H1 (cell line): Measurements from ENCODE around the gene GRIA1. TPM values are rescaled to one million over a fixed set of nuclear protein-coding genes. Genes with fewer than 3 reads are reported as not detected.

ENCODE experiments used
- CTCF ChIA-PET: fragments of 300-600 bp; sonication (Branson Sonifier 250); formaldehyde crosslinking; loops from one replicate; lab custom pipeline; 2021; ENCODE audit not compliant: partially characterized antibody; lab: Charles Lee
- POLR2A ChIA-PET: fragments of 300-600 bp; sonication (Branson Sonifier 250); formaldehyde crosslinking; loops from one replicate; lab custom pipeline; 2021; ENCODE audit warnings: inconsistent platforms; ENCODE audit not compliant: partially characterized antibody; lab: Charles Lee
- DNase-seq, 2 experiments: peaks; one replicate each; pipeline versions ENCODE4 v3.0.0 to v3.0.0-alpha.2; 2010 to 2022; ENCODE audit warnings: low spot score in 2 of 2, low read depth in 1 of 2, mixed read lengths in 1 of 2
- FAIRE-seq: peaks from 2 replicates; lab custom pipeline; 2011; peaks lifted over from hg19 to GRCh38; lab: Jason Lieb, UNC
- H2AFZ ChIP-seq: 2 replicates; pipeline ENCODE4 v1.8.1; 2012; ENCODE audit warnings: low read length, inconsistent platforms
- H2AK5ac ChIP-seq: 2 replicates; pipeline ENCODE4 v1.6.1; 2013; ENCODE audit warnings: low read depth, low read length
- H2BK120ac ChIP-seq: replicated peaks from 2 replicates; pipeline ENCODE3; 2013; ENCODE audit warnings: low read depth, low read length, inconsistent platforms
- H2BK12ac ChIP-seq: 2 replicates; pipeline ENCODE4 v1.6.1; 2013; ENCODE audit warnings: low read depth, low read length
- H2BK15ac ChIP-seq: 2 replicates; pipeline ENCODE4 v1.6.1; 2013; ENCODE audit warnings: low read length
- H2BK20ac ChIP-seq: 2 replicates; pipeline ENCODE4 v1.6.1; 2013; ENCODE audit warnings: low read length
- H2BK5ac ChIP-seq: 2 replicates; pipeline ENCODE4 v1.6.1; 2013; ENCODE audit warnings: low read depth, low read length
- H3K14ac ChIP-seq: 2 replicates; pipeline ENCODE4 v1.6.1; 2013; ENCODE audit warnings: inconsistent platforms; ENCODE audit not compliant: insufficient read length
- H3K18ac ChIP-seq: 2 replicates; pipeline ENCODE4 v1.6.1; 2013; ENCODE audit warnings: low read length; ENCODE audit errors: extremely low read depth
- H3K23ac ChIP-seq: 2 replicates; pipeline ENCODE4 v1.6.1; 2013; ENCODE audit warnings: inconsistent platforms; ENCODE audit not compliant: insufficient read length
- H3K23me2 ChIP-seq: 2 replicates; pipeline ENCODE4 v1.6.1; 2013; ENCODE audit warnings: low read depth, low read length
- H3K27ac ChIP-seq: 2 replicates; pipeline ENCODE4 v1.6.1; 2011; ENCODE audit warnings: low read depth, low read length, inconsistent platforms
- H3K27me3 ChIP-seq, 4 experiments: replicated peaks in 1 of 4; 1 replicate in 1 of 4; 2 replicates in 3 of 4; pipeline versions ENCODE4 v1.6.1 to v1.8.1; 2011 to 2013; ENCODE audit warnings: low read length in 3 of 4, mild to moderate bottlenecking in 3 of 4, inconsistent platforms in 2 of 4, mixed read lengths in 2 of 4, moderate library complexity in 1 of 4; ENCODE audit not compliant: control insufficient read depth in 3 of 4, insufficient read depth in 3 of 4; ENCODE audit errors: extremely low read depth in 1 of 4
- H3K36me3 ChIP-seq, 4 experiments: 2 replicates each; pipeline versions ENCODE4 v1.6.1 to v1.8.1; 2011 to 2013; ENCODE audit warnings: mild to moderate bottlenecking in 4 of 4, low read length in 3 of 4, moderate library complexity in 2 of 4, control low read depth in 1 of 4, inconsistent platforms in 1 of 4; ENCODE audit not compliant: insufficient read depth in 4 of 4, control insufficient read depth in 2 of 4
- H3K4ac ChIP-seq: replicated peaks from 2 replicates; pipeline ENCODE3; 2013; ENCODE audit warnings: low read length, low read depth, mixed read lengths, inconsistent platforms; ENCODE audit not compliant: insufficient read length
- H3K4me1 ChIP-seq, 4 experiments: replicated peaks in 1 of 4; 1 replicate in 1 of 4; 2 replicates in 3 of 4; pipeline versions ENCODE4 v1.6.1 to v1.8.1; 2011 to 2013; ENCODE audit warnings: low read length in 3 of 4, inconsistent platforms in 2 of 4, mixed read lengths in 1 of 4; ENCODE audit not compliant: insufficient read depth in 4 of 4, control insufficient read depth in 3 of 4
- H3K4me2 ChIP-seq, 2 experiments: 2 replicates each; pipeline versions ENCODE4 v1.6.1 to v1.8.1; 2011 to 2013; ENCODE audit warnings: low read depth in 2 of 2, low read length in 2 of 2, control low read depth in 1 of 2, inconsistent platforms in 1 of 2, mild to moderate bottlenecking in 1 of 2; ENCODE audit not compliant: insufficient read depth in 1 of 2
- H3K4me3 ChIP-seq, 4 experiments: fragments of 200-600, 300-600 bp in 1 of 4; sonication (generic), shearing (Covaris generic), sonication (Bioruptor Twin) in 1 of 4; 2 replicates each; pipeline versions ENCODE4 v1.5.1 to v1.8.1; 2011 to 2016; ENCODE audit warnings: low read length in 4 of 4, low read depth in 3 of 4, control low read depth in 2 of 4, inconsistent platforms in 2 of 4, mild to moderate bottlenecking in 2 of 4, mixed read lengths in 1 of 4, moderate library complexity in 1 of 4; ENCODE audit not compliant: insufficient read depth in 2 of 4; ENCODE audit errors: extremely low read depth in 1 of 4
- H3K56ac ChIP-seq: replicated peaks from 2 replicates; pipeline ENCODE3; 2013; ENCODE audit warnings: low read depth, mild to moderate bottlenecking, mixed read lengths, low read length, inconsistent platforms; ENCODE audit not compliant: insufficient read length
- H3K79me1 ChIP-seq: 2 replicates; pipeline ENCODE4 v1.6.1; 2013; ENCODE audit warnings: low read depth, low read length, control low read depth
- H3K79me2 ChIP-seq, 2 experiments: 2 replicates each; pipeline versions ENCODE4 v1.6.1 to v1.8.1; 2012 to 2013; ENCODE audit warnings: low read length in 2 of 2, mild to moderate bottlenecking in 2 of 2, inconsistent platforms in 1 of 2; ENCODE audit not compliant: insufficient read depth in 2 of 2, control insufficient read depth in 1 of 2
- H3K9ac ChIP-seq, 4 experiments: replicated peaks in 1 of 4; 1 replicate in 1 of 4; 2 replicates in 3 of 4; pipeline versions ENCODE4 v1.6.1 to v1.8.1; 2011 to 2013; ENCODE audit warnings: low read depth in 3 of 4, low read length in 3 of 4, control low read depth in 2 of 4, mild to moderate bottlenecking in 2 of 4, moderate library complexity in 2 of 4, inconsistent platforms in 1 of 4; ENCODE audit errors: extremely low read depth in 1 of 4
- H3K9me3 ChIP-seq, 2 experiments: 2 replicates each; pipeline versions ENCODE4 v1.6.1 to v1.8.1; 2012 to 2013; ENCODE audit warnings: mild to moderate bottlenecking in 2 of 2, moderate library complexity in 2 of 2, control low read depth in 1 of 2, inconsistent platforms in 1 of 2, low read depth in 1 of 2, low read length in 1 of 2, mixed read lengths in 1 of 2; ENCODE audit not compliant: insufficient read depth in 2 of 2
- H4K20me1 ChIP-seq, 2 experiments: replicated peaks in 1 of 2; 2 replicates each; pipeline versions ENCODE3 to v1.8.1; 2011 to 2013; ENCODE audit warnings: inconsistent platforms in 2 of 2, low read length in 2 of 2, mild to moderate bottlenecking in 1 of 2; ENCODE audit not compliant: insufficient read depth in 2 of 2, control insufficient read depth in 1 of 2
- H4K5ac ChIP-seq: 2 replicates; pipeline ENCODE4 v1.6.1; 2013; ENCODE audit warnings: low read length, low read depth, mixed read lengths, inconsistent platforms; ENCODE audit not compliant: insufficient read length
- H4K8ac ChIP-seq: 2 replicates; pipeline ENCODE4 v1.8.0; 2013; ENCODE audit warnings: mild to moderate bottlenecking, moderate library complexity, low read length, inconsistent platforms; ENCODE audit not compliant: insufficient read depth; ENCODE audit errors: extremely low read depth
- H4K91ac ChIP-seq: replicated peaks from 2 replicates; pipeline ENCODE3; 2013; ENCODE audit warnings: low read length, mixed read lengths, inconsistent platforms; ENCODE audit not compliant: insufficient read length
- HDAC2 ChIP-seq, 2 experiments: fragments of 300-600 bp in 1 of 2; sonication (generic) in 1 of 2; IDR thresholded peaks; 2 replicates each; pipeline ENCODE4 v1.6.1; 2011 to 2012; ENCODE audit warnings: low read depth in 2 of 2, low read length in 2 of 2, mild to moderate bottlenecking in 2 of 2, moderate library complexity in 2 of 2, borderline replicate concordance in 1 of 2, inconsistent platforms in 1 of 2
- RXRA ChIP-seq: IDR thresholded peaks from 2 replicates; pipeline ENCODE4 v1.6.1; 2011; ENCODE audit warnings: low read depth, mild to moderate bottlenecking, low read length, moderate library complexity; ENCODE audit not compliant: insufficient read depth
- WGBS, 2 experiments: shearing (Covaris generic) in 1 of 2; methylation state at CpG; one replicate each; pipeline versions ENCODE4 v1.1.6 to v1.1.7; 2013 to 2015; ENCODE audit warnings: low lambda C conversion rate in 2 of 2, mixed read lengths in 2 of 2, inconsistent platforms in 1 of 2, low coverage in 1 of 2, missing lambda C conversion rate in 1 of 2; ENCODE audit not compliant: insufficient replicate concordance in 2 of 2, insufficient coverage in 1 of 2, insufficient read length in 1 of 2; ENCODE audit errors: extremely low coverage in 1 of 2, missing lambda C conversion rate in 1 of 2; 5-methylcytosine and 5-hydroxymethylcytosine counted together
- polyA plus RNA-seq, 7 experiments: library from polyadenylated mRNA; depleted of rRNA in 3 of 7; stranded (reverse) in 5 of 7; unstranded in 2 of 7; fragments of >200 nt in 5 of 7; fragments of 200-250 nt in 2 of 7; gene quantifications; 1 replicate in 5 of 7; 2 replicates in 1 of 7; 4 replicates in 1 of 7; pipeline versions ENCODE4 v1.2.1 to v1.2.3, GENCODE V29; 2011 to 2013; ENCODE audit warnings: missing spikeins in 2 of 7, mixed read lengths in 2 of 7
- total RNA-seq: library from RNA; stranded (reverse); fragmentation: NEBNext Ultra II Directional; extraction: Animal tissue kit (Norgen Biotek cat#: 25700); gene quantifications from 2 replicates; pipeline ENCODE4 v1.2.1, GENCODE V29; 2021

The GRIA1 gene
- total and polyA plus RNA-seq, 2 of the 8 experiments (the other 6 are each of a cell fraction or from before 2014, with no cell fraction given): 0.97 to 2.5 TPM

GRCh38 chr5:153672347-153673090, 182.0 kb downstream of the GRIA1 start:
- H2BK12ac ChIP-seq: no peak overlapping the region
- H3K4me3 ChIP-seq: no peak overlapping the region
- H3K36me3 ChIP-seq: no peaks in the 10 kb centered on the region
- no peak overlapping the region for H4K5ac ChIP-seq
- no peaks in the 10 kb centered on the region for H4K20me1 ChIP-seq
- no peak overlapping the region for H4K8ac ChIP-seq
- no peak overlapping the region for H3K14ac ChIP-seq
- H4K91ac ChIP-seq: no peak overlapping the region
- H3K4me1 ChIP-seq: no peaks in the 10 kb centered on the region
- no peaks in the 10 kb centered on the region for H3K9me3 ChIP-seq
- H3K18ac ChIP-seq: no peak overlapping the region
- FAIRE-seq (no peak), DNase-seq (no peak)
- ChIA-PET POLR2A (no interaction called here), CTCF (interaction anchor here (0.7 to 1.3 kb wide), 7 partner anchors 10 to 1140 kb away, joined by 3 to 4 read pairs (median 3); no protein-coding TSS in a partner anchor)
- no peaks in the 10 kb centered on the region for H3K27me3 ChIP-seq
- no peaks in the 10 kb centered on the region for H3K79me2 ChIP-seq
- no peak overlapping the region for H3K27ac ChIP-seq
- no peak overlapping the region for H2BK120ac ChIP-seq
- no peak overlapping the region for H3K56ac ChIP-seq
- no peak overlapping the region for H2AFZ ChIP-seq
- H2AK5ac ChIP-seq: no peak overlapping the region
- H3K23me2 ChIP-seq: no peaks in the 10 kb centered on the region
- TF ChIP-seq RXRA: no peak
- no peak for TF ChIP-seq HDAC2 (IDR thresholded peaks at IDR 0.05; ENCODE audit: borderline replicate concordance in 1 of 2, low read depth in 2 of 2, low read length in 2 of 2)
- no peak overlapping the region for H2BK15ac ChIP-seq
- H2BK20ac ChIP-seq: no peak overlapping the region
- WGBS, 2 experiments: 93% methylated on average over 6 of the region's 6 CpGs; no CpG with 5 or more reads in 1 of the 2 experiments
- no peak overlapping the region for H3K4ac ChIP-seq
- H3K4me2 ChIP-seq: no peak overlapping the region
- H2BK5ac ChIP-seq: no peak overlapping the region
- no peaks in the 10 kb centered on the region for H3K79me1 ChIP-seq
- H3K9ac ChIP-seq: no peak overlapping the region
- no peak overlapping the region for H3K23ac ChIP-seq
